ENCODE results near the gene ATP1B3.

- no peak for TF ChIP-seq EZH2 (IDR thresholded peaks at IDR 0.05)
- no peak for TF ChIP-seq POLR2AphosphoS5 (IDR thresholded peaks at IDR 0.05; ENCODE audit: borderline replicate concordance, low read depth, low read length)
Observed at GRCh38 chr3:141941093-141941492, 64.7 kb downstream of the ATP1B3 start.
